Nephron progenitor cell (in vitro differentiated cells): ENCODE measurements around the gene ULK3.

Experiments
- DNase-seq: peaks from one replicate; pipeline ENCODE4 v3.0.0; 2021
- H3K27ac Mint-ChIP-seq: 2 replicates; pipeline ENCODE4 v1.8.0; 2021; ENCODE audit warnings: mild to moderate bottlenecking, moderate library complexity, mixed read lengths
- H3K27me3 Mint-ChIP-seq: 2 replicates; pipeline ENCODE4 v1.8.0; 2021; ENCODE audit warnings: mild to moderate bottlenecking, low read depth, mixed read lengths; ENCODE audit not compliant: poor library complexity
- H3K36me3 Mint-ChIP-seq: 2 replicates; pipeline ENCODE4 v1.8.0; 2021; ENCODE audit warnings: low read depth, mixed read lengths
- H3K4me1 Mint-ChIP-seq: 2 replicates; pipeline ENCODE4 v1.8.0; 2021; ENCODE audit warnings: mixed read lengths
- H3K4me3 Mint-ChIP-seq: 2 replicates; pipeline ENCODE4 v1.8.0; 2021; ENCODE audit warnings: mild to moderate bottlenecking, moderate library complexity, mixed read lengths
- H3K9me3 Mint-ChIP-seq: 2 replicates; pipeline ENCODE4 v1.8.0; 2021; ENCODE audit warnings: mild to moderate bottlenecking, moderate library complexity, mixed read lengths
- TF ChIP-seq, protein P1 (sequence below): fragments of 200-600 bp; sonication (generic); IDR thresholded peaks from 2 replicates; pipeline ENCODE4 v1.5.0; 2021; ENCODE audit warnings: antibody characterized with exemption

The ULK3 gene

DNA sequence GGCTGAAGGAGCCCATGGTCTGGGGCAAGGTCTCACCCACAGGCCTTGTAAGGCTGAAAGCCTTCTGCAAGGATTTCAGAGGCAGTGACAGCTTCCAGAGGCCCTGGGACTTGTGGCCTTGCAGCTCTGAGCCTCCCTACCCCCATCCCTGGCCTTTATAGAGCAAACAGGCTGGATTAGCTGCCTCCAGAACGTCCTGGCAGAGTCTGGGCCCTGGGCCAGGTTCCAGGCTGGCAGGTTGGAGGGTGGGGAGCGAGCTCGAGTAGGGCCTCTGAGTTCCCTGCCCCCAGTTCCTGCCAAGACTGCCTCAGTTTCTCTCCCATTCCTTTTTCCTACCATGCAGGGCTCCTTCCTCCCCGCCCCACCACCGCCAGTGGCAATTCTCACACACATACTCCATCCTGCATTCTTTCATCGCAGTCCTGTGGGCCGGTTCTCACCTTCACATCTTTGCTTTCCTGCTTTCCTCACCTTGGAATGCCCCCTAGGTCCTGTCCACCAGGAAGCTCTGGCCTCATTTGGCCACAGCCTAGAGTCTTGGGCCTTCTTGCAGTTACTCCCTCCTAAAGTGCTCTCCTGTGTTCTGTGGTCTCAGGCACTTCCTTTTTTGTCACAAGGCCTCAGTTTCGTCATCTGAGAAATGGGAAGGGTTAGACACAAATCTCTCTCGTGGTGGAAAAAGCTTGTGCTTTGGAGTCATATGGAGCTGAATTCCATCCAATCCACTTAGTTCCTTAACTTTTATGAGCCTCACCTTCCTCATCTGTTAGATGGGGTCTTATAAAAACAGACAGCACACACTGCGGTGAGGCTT lies 27.6 kb downstream of the ULK3 start:
- Mint-ChIP-seq H3K4me1 (peaks cover 14% of the 10 kb centered on the region), H3K4me3 (no peak overlapping the region), H3K27me3 (peaks cover 29% of the 10 kb centered on the region), H3K9me3 (no peaks in the 10 kb centered on the region), H3K36me3 (no peaks in the 10 kb centered on the region), H3K27ac (no peak overlapping the region)
- no peak for DNase-seq
- TF ChIP-seq, protein P1, sequence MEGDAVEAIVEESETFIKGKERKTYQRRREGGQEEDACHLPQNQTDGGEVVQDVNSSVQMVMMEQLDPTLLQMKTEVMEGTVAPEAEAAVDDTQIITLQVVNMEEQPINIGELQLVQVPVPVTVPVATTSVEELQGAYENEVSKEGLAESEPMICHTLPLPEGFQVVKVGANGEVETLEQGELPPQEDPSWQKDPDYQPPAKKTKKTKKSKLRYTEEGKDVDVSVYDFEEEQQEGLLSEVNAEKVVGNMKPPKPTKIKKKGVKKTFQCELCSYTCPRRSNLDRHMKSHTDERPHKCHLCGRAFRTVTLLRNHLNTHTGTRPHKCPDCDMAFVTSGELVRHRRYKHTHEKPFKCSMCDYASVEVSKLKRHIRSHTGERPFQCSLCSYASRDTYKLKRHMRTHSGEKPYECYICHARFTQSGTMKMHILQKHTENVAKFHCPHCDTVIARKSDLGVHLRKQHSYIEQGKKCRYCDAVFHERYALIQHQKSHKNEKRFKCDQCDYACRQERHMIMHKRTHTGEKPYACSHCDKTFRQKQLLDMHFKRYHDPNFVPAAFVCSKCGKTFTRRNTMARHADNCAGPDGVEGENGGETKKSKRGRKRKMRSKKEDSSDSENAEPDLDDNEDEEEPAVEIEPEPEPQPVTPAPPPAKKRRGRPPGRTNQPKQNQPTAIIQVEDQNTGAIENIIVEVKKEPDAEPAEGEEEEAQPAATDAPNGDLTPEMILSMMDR, result no peak

DNA sequence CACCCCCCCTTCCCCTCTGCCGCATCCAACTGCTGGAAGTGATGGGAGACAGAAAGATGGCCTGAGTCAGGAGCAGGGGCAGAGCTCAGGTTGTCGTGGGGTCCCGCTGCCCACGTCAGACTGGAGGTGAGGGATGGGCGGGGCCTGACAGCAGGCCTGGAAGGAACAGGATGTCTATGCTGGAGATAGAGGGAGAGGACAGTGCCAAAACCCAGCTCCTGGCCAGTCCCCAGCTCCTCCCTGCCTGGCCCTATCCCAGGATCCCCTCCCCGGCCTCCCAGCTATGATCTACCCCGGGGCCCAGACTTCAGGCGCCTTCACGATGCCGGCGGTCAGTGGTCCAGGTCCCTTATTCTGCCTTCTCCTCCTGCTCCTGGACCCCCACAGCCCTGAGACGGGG lies 30.4 kb downstream of the ULK3 start, which contains the start of gene LMAN1L:
TSS of gene LMAN1L (plus strand) at position 303 of the 400 bp plus-strand sequence. CDS start at position 323, 20 bp downstream.
- no peak within 1 kb of the TSS for H3K4me3 Mint-ChIP-seq
- no peaks in the 10 kb centered on the region for H3K9me3 Mint-ChIP-seq
- H3K27ac Mint-ChIP-seq, result no peak within 1 kb of the TSS
- H3K27me3 Mint-ChIP-seq, result peaks cover 18% of the 10 kb centered on the region
- H3K4me1 Mint-ChIP-seq, result peaks cover 19% of the 10 kb centered on the region
- TF ChIP-seq, protein P1, result no peak
- no peak for DNase-seq
- no peaks in the 10 kb centered on the region for H3K36me3 Mint-ChIP-seq

DNA sequence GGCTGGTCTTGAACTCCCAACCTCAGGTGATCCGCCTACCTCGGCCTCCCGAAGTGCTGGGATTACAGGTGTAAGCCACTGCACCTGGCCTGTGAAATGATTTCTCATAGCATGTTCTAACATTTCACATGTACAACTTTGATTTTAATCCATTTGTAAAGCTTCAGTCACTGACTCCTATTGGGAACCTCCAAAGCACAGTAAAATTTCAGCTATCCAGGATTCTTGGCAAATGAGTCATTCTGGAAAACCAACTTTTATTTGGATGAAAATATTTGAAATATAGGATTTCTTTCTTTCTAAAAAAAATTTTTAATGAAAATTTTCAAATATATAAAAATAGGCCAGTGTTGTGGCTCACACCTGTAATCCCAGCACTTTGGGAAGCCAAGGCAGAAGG lies 33.0 kb downstream of the ULK3 start:
- Mint-ChIP-seq H3K4me3 (no peak overlapping the region), H3K9me3 (no peaks in the 10 kb centered on the region), H3K36me3 (peaks cover 2% of the 10 kb centered on the region), H3K27ac (no peak overlapping the region), H3K27me3 (peaks cover 10% of the 10 kb centered on the region), H3K4me1 (peaks cover 11% of the 10 kb centered on the region)
- TF ChIP-seq, protein P1, result no peak
- no peak for DNase-seq

DNA sequence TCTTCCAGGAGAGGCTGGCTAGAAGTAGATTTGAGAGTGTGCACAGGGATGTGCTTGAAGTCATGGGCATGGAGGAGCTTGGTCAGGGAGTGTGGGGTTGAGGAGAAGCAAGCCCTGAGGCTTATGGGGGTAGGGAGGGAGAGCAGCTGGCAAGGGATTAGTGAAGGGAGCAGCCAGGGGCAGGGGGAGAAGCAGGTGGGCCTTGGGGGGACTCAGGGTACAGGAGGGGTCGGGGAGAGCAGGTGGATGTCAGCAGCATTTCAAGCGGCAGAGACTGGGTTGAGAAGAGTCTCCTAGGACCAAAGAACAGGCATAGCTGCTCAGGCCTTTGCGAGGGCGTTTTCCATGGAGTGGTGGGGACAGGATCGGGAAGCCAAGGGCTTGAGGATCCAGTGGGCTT lies 33.7 kb downstream of the ULK3 start:
- no peak overlapping the region for H3K4me3 Mint-ChIP-seq
- H3K27ac Mint-ChIP-seq, result peak overlapping the region; percentile 16
- peaks cover 10% of the 10 kb centered on the region for H3K27me3 Mint-ChIP-seq
- peaks cover 11% of the 10 kb centered on the region for H3K4me1 Mint-ChIP-seq
- no peak for DNase-seq
- TF ChIP-seq, protein P1, result no peak
- peaks cover 7% of the 10 kb centered on the region for H3K36me3 Mint-ChIP-seq
- H3K9me3 Mint-ChIP-seq, result no peaks in the 10 kb centered on the region

DNA sequence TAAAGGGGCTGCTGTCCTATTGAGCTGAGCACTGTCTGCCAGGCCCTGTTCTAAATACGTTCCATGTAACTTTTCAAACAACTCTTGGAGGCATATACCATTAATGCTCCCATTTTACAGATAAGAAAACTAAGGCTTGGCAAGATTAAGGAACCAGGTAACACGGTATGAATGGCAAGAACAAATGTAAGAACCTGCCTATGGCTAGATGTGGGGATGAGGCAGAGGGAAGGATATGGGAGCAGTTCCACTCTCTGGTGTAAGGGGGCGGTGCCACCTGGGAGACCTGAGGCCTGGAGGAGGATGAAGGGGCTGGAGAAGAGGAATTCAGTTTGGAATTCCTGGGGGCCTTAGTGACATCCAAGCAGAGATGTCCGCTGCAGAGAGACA lies 34.1 kb downstream of the ULK3 start:
- H3K4me3 Mint-ChIP-seq, result no peak overlapping the region
- H3K9me3 Mint-ChIP-seq, result no peaks in the 10 kb centered on the region
- TF ChIP-seq, protein P1, result no peak
- peaks cover 11% of the 10 kb centered on the region for H3K4me1 Mint-ChIP-seq
- H3K27ac Mint-ChIP-seq, result no peak overlapping the region
- H3K27me3 Mint-ChIP-seq, result peaks cover 10% of the 10 kb centered on the region
- peaks cover 11% of the 10 kb centered on the region for H3K36me3 Mint-ChIP-seq
- no peak for DNase-seq
